HG02759 (cell line): ENCODE measurements around the gene LDB2.

ENCODE experiments used
- ATAC-seq: cut with Tn5 transposase; IDR thresholded peaks from one replicate; pipeline ENCODE4 v1.9.1; 2021; ENCODE audit warnings: mild to moderate bottlenecking, moderate library complexity; ENCODE audit not compliant: unreplicated experiment

LDB2 gene

DNA sequence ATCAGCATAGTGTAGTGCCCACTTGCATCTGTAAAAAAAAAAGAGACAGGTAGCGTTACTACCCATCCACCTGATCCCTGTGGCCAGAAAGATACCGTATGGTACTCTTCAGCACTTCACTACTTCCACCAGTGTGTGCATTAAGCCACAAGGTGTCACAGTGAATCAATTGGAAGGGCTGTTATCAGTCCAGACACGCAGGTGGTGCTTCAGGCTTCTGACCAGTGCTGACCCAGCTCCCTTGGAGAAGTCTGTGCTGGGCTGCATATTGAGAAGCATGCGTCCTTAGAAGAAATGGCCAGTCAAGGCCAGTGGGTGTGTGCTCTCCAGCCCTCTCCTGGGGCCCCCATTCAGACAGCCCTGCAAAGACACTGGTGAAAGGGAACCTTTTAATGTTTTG lies 10.6 kb downstream of the LDB2 start:
- ATAC-seq, result no peak

- no peak for ATAC-seq
Measured at GRCh38 chr4:16884673-16885460, 13.6 kb downstream of the LDB2 start.

DNA sequence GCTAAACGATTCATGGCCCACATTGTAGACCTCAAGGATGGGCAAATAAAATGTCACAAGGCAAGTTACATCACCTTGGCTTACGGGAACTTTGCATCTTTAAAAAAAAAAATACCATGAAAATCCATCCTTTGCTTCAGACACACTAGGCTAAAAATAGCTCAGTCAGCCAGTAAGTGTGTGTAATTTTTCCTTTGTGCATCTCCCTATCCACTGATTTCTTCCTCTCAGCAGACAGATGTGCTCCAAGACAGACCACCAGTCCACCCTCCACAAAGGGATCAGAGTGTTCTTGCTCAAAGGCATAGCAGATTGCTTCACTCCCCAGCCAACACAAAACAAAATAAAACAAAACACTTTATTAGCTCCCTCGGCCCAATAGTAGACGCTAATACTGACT lies 14.6 kb downstream of the LDB2 start:
- no peak for ATAC-seq

DNA sequence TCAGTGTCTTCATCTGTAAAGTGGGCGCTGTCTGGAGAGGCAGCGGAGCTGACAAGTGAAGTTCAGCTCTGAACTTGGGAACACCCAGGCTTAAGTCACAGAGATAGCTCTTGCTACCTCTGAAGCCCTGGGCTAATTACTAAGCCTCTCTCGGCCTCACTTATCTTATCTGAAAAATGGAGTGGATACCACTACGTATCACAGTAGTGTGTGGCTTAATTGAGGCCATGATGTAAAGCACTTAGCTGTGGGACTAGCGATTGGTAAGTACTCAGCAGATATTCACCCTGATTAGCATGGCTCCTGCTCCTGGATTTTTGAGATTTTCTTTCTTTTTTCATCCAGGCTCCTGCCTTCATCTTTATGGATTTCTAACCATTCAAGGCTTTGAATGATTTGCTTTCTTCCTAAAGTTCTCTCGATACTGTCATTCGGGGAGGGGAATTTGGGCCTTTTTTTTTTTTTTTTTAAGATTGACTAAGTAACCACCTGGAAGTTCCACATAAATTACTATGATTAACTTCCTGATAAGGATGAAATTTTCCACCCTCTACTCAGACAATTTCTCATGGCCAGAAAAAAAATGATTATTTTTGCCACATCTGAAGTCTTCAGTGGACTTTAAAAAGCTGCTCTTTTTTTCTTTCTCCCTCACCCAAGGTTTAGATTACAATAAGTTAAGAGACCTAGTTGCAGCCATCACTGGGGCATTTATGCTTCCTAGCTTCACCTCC lies 17.1 kb downstream of the LDB2 start:
- ATAC-seq, result no peak

DNA sequence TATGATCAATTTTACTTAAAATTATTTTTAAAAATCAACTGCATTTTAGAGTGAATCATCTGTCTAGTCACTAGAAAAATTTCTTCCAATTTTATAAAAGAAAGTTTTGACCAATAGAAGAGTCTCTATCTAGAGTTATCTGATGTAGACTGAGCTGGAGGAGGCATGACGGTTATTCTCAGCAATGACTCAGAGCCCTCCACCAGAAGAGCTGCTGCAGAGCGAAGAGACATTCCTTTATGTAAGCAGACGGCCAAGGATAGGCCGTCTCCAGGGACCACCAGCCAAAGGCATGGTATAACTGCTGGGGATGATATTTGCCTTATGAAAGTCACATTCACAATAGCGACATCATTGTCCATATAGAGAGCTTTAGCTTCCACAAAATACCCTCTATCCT lies 23.0 kb downstream of the LDB2 start:
- ATAC-seq, result no peak

DNA sequence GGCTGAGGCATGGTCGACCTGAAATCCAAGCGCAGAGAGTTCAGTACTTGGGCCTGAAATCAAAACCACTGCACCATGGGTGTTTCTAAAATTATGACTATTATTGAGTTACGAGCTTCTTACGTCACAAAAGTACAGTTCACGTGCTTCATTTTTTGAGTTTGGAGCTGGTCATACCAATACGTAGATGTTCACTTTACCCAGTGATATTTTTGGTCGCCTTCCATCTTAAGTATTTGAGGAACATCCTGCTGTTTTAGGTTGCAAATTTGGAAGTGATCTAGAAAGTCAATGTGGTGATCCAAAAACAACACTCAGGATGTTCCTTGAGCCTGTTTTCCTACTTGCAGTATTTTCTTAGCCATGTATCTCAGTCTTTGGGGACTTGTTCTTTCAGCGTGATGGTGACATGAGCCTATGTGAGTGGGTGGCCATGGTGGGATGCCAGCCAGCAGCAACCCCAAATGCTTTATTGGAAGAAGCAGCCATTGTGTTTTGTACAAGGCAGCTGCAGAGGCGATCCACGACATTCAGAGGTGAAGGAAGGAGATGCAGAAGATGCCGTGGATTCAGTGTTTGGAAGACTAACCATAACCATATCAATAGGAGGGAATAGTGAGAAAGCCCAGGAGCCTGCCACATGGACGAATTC lies 28.7 kb downstream of the LDB2 start:
- no peak for ATAC-seq

- ATAC-seq, result no peak
Measured at GRCh38 chr4:16868674-16869073, 29.8 kb downstream of the LDB2 start.

- ATAC-seq, result no peak
Measured at GRCh38 chr4:16867827-16868226, 30.6 kb downstream of the LDB2 start.

DNA sequence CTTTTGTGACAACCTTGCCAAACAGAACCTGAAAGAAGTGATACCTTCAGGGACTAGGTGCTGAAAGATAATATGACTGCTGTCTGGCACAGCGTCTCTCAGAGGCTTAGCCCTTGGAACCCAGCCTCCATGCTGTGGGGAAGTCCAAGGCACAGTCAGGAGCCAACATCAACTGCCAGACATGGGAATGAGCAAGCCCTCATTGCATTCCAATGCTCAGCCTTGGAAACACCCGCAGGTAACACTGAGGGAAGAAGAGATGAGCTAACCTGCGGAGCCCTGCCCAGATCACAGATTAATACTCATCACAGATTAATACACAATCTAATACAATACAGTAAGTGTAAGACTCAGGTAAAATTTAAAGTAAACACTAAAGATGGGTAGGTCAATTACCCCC lies 31.5 kb downstream of the LDB2 start:
- ATAC-seq, result no peak

DNA sequence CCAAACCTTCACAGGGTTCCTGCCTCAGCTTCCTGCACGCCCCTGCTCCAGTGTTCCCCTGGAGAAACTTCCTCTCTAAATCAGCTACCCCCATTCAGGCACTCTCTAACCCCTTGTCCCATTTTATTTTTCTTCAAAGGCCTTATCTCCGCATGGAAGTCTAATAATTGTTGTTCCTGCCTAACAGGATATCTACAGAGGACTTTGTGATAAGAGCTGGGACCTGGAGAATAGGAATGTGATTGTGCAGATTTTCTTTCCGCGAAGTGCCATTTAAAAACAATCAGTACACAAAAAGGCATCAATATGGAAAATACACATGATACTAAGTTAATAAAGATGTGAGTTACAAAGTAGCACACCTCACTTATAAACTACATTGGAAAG lies 32.6 kb downstream of the LDB2 start:
- no peak for ATAC-seq

- ATAC-seq, result no peak
Measured at GRCh38 chr4:16865209-16865896, 33.1 kb downstream of the LDB2 start.

DNA sequence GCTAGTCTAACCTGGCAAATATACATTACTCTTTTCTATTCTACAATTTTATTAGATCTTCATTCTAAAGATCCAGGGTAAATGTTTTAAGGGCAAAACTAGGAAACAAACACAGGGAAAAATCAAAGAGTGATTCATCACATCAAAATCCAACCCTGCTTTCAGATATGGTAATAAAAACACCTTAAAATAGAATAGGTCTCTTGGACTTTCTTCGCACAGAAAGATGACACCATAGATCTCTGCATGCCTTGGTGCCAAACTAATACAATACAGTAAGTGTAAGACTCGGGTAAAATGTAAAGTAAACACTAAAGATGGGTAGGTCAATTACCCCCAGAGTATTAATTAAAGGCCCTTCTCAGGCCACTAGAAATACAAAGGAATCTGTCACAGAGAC lies 34.2 kb downstream of the LDB2 start:
- no peak for ATAC-seq

GRCh38 chr4:16862697-16863096 lies 35.7 kb downstream of the LDB2 start:
- no peak for ATAC-seq

- ATAC-seq, result no peak
Measured at GRCh38 chr4:16860516-16860915, 37.9 kb downstream of the LDB2 start.

GRCh38 chr4:16859031-16859430 lies 39.4 kb downstream of the LDB2 start:
- ATAC-seq, result no peak

GRCh38 chr4:16858275-16858752 lies 40.1 kb downstream of the LDB2 start:
- no peak for ATAC-seq

DNA sequence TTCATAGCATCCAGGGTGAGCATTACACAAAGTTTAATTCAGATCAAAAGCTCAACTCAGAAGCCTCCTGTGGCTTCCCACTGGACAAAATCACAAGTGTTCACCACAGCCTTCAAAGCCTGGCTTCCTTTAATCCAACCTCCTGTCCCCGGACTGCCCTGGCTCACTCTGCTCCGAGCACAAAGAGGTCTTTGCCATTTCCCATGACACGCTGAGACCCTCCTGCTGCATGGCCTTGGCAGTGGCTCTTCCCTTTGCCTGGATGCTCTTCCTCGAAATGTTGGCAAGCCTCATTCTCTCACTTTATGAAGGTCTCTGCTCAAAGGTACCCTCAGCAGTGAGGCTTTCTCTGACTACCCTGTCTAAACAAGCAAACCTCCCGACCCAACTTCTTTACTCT lies 41.0 kb downstream of the LDB2 start:
- ATAC-seq, result no peak

- ATAC-seq, result no peak
Measured at GRCh38 chr4:16853640-16854039, 44.8 kb downstream of the LDB2 start.

GRCh38 chr4:16852644-16853043 lies 45.8 kb downstream of the LDB2 start:
- no peak for ATAC-seq

GRCh38 chr4:16852228-16852627 lies 46.2 kb downstream of the LDB2 start:
- no peak for ATAC-seq

DNA sequence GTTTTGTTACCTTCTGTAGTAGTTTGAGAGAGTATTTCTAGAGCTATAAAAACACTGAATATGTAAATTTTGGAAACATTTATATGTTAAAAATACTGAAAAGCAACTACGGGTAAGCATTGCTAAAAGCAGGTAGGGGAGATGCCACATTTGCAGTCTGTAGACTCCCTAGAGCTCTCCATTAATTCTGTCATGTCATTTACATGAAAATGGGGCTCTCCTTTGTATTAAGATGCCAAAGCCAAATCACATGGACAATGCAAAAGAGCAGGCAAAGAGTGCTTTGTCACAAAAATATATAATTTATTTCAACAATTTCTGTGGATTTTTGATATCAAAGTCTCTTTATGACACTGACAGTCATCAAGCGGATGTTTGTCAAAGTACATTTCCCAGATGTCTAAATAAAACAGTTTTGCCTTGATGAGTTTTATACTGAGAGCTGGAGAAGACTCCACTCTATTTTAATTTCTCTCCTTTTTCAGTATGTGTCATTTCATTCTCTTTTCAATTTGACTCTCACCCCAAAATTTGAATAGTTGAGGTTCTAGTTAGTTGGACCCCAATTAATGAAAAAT lies 51.8 kb downstream of the LDB2 start:
- no peak for ATAC-seq
